B cell (primary cell): Measurements from ENCODE around the gene TEX14.

ENCODE experiments used
- CTCF ChIP-seq: fragments of 200-600 bp; IDR thresholded peaks from one replicate; pipeline ENCODE4 v1.8.0; 2022; ENCODE audit warnings: antibody characterized with exemption, mild to moderate bottlenecking
- EZH2 ChIP-seq: IDR thresholded peaks from 2 replicates; pipeline ENCODE4 v1.6.1; 2012; ENCODE audit warnings: borderline replicate concordance, low read depth, mild to moderate bottlenecking, moderate library complexity, low read length; ENCODE audit not compliant: insufficient read depth, poor library complexity, severe bottlenecking

- TF ChIP-seq CTCF (no peak), EZH2 (no peak)
Measured at GRCh38 chr17:58597371-58597770, 94.5 kb downstream of the TEX14 start.
